ENCODE results near the gene DTX3.
"Not testable (repeated sequence)": the region's sequence is repeated elsewhere in the genome, so short reads cannot be mapped to it uniquely, and the experiment has no call there.

The DTX3 gene

GRCh38 chr12:57654042-57654441, 49.4 kb downstream of the DTX3 start:
- TF ChIP-seq ZFX (IDR thresholded peaks at IDR 0.05; ENCODE audit: borderline replicate concordance) (no peak), CTCF (IDR thresholded peaks at IDR 0.05) (no peak)
- no peak overlapping the region for H3K27ac ChIP-seq

- H3K27ac ChIP-seq: no peak overlapping the region
- TF ChIP-seq ZFX (IDR thresholded peaks at IDR 0.05; ENCODE audit: borderline replicate concordance) (no peak), CTCF (IDR thresholded peaks at IDR 0.05) (no peak)
Observed at GRCh38 chr12:57655541-57656240, 51.1 kb downstream of the DTX3 start.

- H3K27ac ChIP-seq: not testable (repeated sequence)
Observed at GRCh38 chr12:57656408-57656807, 51.8 kb downstream of the DTX3 start.

GRCh38 chr12:57657744-57658143, 53.1 kb downstream of the DTX3 start:
- no peak overlapping the region for H3K27ac ChIP-seq

GRCh38 chr12:57658890-57659289, 54.3 kb downstream of the DTX3 start:
- TF ChIP-seq ZFX (IDR thresholded peaks at IDR 0.05; ENCODE audit: borderline replicate concordance) (no peak), CTCF (IDR thresholded peaks at IDR 0.05) (no peak)
- no peak overlapping the region for H3K27ac ChIP-seq

More at GRCh38 chr12:57657744-57658143, 53.1 kb downstream of the DTX3 start:
- no peak for TF ChIP-seq CTCF (IDR thresholded peaks at IDR 0.05)
- no peak for TF ChIP-seq ZFX (IDR thresholded peaks at IDR 0.05; ENCODE audit: borderline replicate concordance)
